ENCODE measurements around the gene NPW. TPM values are rescaled to one million over a fixed set of nuclear protein-coding genes. Genes with fewer than 3 reads are reported as not detected.

The NPW gene
- total and polyA plus RNA-seq, 8 donors = 0.55 to 12.4 (median 2.0) TPM; not detected in 4

DNA sequence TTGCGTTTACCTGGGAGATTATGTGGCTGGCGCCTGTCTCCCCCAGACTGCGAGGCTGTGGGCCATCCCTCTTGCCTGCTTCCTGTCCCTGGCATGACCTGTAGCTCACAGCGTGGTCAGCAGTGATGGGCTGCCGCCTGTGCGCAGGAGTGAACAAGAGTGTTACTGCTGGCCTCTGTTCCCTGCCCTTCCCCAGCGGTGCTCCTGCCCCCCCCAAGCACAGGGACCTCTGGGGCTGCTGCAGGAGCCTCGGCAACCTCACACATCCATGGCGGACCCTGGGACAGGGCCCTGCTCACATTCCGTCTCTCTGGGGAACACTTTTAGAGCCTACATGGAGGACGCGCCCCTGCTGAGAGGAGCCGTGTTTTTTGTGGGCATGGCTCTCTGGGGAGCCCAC, 38.8 kb downstream of the NPW start:
- WGBS, 5 donors = 83 to 90% (median 88%) methylated on average over 12 to 13 of the region's 13 CpGs
- TF ChIP-seq POLR2A (IDR thresholded peaks at IDR 0.05) (no peak), EP300 (IDR thresholded peaks at IDR 0.05) (no peak), POLR2AphosphoS5 (IDR thresholded peaks at IDR 0.05) (no peak)
- TF ChIP-seq, protein P1, sequence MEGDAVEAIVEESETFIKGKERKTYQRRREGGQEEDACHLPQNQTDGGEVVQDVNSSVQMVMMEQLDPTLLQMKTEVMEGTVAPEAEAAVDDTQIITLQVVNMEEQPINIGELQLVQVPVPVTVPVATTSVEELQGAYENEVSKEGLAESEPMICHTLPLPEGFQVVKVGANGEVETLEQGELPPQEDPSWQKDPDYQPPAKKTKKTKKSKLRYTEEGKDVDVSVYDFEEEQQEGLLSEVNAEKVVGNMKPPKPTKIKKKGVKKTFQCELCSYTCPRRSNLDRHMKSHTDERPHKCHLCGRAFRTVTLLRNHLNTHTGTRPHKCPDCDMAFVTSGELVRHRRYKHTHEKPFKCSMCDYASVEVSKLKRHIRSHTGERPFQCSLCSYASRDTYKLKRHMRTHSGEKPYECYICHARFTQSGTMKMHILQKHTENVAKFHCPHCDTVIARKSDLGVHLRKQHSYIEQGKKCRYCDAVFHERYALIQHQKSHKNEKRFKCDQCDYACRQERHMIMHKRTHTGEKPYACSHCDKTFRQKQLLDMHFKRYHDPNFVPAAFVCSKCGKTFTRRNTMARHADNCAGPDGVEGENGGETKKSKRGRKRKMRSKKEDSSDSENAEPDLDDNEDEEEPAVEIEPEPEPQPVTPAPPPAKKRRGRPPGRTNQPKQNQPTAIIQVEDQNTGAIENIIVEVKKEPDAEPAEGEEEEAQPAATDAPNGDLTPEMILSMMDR (IDR thresholded peaks at IDR 0.05) = no peak
- Histone ChIP-seq H3K4me1 (peaks cover 5 to 12% (median 10%) of the 10 kb centered on the region in 4 donors), H3K27me3 (no peaks in the 10 kb centered on the region), H3K36me3 (peaks cover 48 to 99% (median 94%) of the 10 kb centered on the region in 4 donors), H3K4me3 (no peak overlapping the region), H3K9me3 (no peaks in the 10 kb centered on the region), H3K27ac (no peak overlapping the region)
- DNase-seq = no peak
- intact Hi-C loops (cut with DNase I; ENCODE audit: low total_unique reads) = no loop called here

DNA sequence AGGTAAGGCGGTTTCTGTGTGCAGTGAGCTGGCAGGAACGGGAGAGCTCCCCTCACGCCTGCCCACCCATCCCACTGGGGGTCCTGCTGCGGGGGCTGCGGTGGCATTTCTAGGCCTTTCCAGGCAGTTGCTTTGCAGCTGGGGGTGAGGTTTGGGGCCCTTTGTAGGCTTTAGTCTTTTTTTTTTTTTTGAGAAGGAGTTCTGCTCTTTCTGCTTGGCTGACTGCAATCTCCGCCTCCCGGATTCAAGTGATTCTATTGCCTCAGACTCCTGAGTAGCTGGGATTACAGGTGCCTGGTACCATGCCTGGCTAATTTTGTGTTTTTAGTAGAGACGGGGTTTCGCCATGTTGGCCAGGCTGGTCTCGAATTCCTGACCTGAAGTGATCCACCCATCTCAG, 39.3 kb downstream of the NPW start:
- Histone ChIP-seq H3K27me3 (no peaks in the 10 kb centered on the region), H3K9me3 (no peaks in the 10 kb centered on the region), H3K36me3 (peaks cover 51 to 99% (median 94%) of the 10 kb centered on the region in 4 donors), H3K4me1 (peaks cover 5 to 12% (median 10%) of the 10 kb centered on the region in 4 donors), H3K4me3 (no peak overlapping the region), H3K27ac (no peak overlapping the region)
- WGBS, 5 donors = 95 to 97% (median 96%) methylated on average over 10 of the region's 10 CpGs
- DNase-seq = no peak
- no peak for TF ChIP-seq POLR2AphosphoS5 (IDR thresholded peaks at IDR 0.05)
- no peak for TF ChIP-seq EP300 (IDR thresholded peaks at IDR 0.05)
- no peak for TF ChIP-seq POLR2A (IDR thresholded peaks at IDR 0.05)
- TF ChIP-seq, protein P1 (IDR thresholded peaks at IDR 0.05) = no peak
- intact Hi-C loops (cut with DNase I; ENCODE audit: low total_unique reads) = no loop called here

DNA sequence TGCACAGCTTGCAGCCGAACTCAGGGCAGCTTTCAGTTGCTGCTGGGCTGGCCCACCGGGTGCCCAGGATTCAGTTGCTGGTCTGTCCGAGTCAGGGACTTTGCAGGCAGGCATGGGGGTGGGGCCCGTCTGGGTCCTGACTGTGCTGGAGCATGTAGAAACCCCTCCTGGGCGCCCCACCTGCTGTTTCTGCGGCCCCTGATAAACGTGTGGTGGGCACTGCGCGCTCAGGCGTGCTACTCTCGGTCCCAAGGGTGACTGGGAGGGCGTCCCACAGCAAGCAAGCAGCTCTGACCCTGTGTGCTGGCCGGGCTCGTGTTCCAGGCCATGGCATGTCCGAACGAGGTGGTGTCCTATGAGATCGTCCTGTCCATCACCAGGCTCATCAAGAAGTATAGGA, 40.8 kb downstream of the NPW start:
- Histone ChIP-seq H3K36me3 (peaks cover 53 to 99% (median 93%) of the 10 kb centered on the region in 4 donors), H3K9me3 (no peaks in the 10 kb centered on the region)

DNA sequence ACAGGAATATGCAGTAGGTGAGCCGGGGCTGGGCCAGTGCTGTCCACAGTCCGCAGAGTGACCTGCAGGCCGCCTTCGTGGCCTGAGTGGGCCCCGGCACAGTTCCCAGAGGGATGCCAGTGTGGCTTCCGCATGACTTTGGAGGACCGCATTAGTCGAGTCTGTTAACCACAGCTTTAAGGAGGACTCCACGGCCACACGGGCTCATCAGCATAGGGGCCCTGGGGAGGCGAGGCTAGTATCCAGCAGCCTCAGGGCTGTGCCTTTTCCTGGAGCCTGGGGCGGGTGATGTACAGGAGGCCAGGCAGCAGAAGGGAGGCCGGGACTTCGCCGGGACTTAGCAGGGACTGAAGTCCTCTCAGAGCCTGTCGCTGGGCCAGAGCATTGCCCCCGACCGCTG, 41.4 kb downstream of the NPW start:
- no peak for DNase-seq
- Histone ChIP-seq H3K27me3 (no peaks in the 10 kb centered on the region), H3K36me3 (peaks cover 53 to 100% (median 96%) of the 10 kb centered on the region in 4 donors), H3K27ac (no peak overlapping the region), H3K4me1 (no peaks in the 10 kb centered on the region), H3K4me3 (no peak overlapping the region), H3K9me3 (no peaks in the 10 kb centered on the region)
- 93 to 98% (median 96%) methylated on average over 17 to 18 of the region's 18 CpGs for WGBS, 5 donors
- intact Hi-C loops (cut with DNase I; ENCODE audit: low total_unique reads) = no loop called here
- TF ChIP-seq POLR2AphosphoS5 (IDR thresholded peaks at IDR 0.05) (no peak), POLR2A (IDR thresholded peaks at IDR 0.05) (no peak), EP300 (IDR thresholded peaks at IDR 0.05) (no peak)
- TF ChIP-seq, protein P1 (IDR thresholded peaks at IDR 0.05) = no peak

More for the DNA sequence above, 40.8 kb downstream of the NPW start:
- no peak overlapping the region for H3K4me3 ChIP-seq
- H3K4me1 ChIP-seq = peaks cover 0 to under 1% (median 0%) of the 10 kb centered on the region in 4 donors
- H3K27me3 ChIP-seq = no peaks in the 10 kb centered on the region
- no peak for DNase-seq
- no peak for TF ChIP-seq POLR2AphosphoS5 (IDR thresholded peaks at IDR 0.05)
- TF ChIP-seq POLR2A (IDR thresholded peaks at IDR 0.05) = no peak
- no peak for TF ChIP-seq EP300 (IDR thresholded peaks at IDR 0.05)
- TF ChIP-seq, protein P1 (IDR thresholded peaks at IDR 0.05) = no peak
- H3K27ac ChIP-seq = no peak overlapping the region
- intact Hi-C loops (cut with DNase I; ENCODE audit: low total_unique reads) = no loop called here
- 87 to 95% (median 91%) methylated on average over 16 to 17 of the region's 17 CpGs for WGBS, 5 donors

Measured in stomach (tissue), 9 donors.